GM20000 (cell line): ENCODE data around the gene ITGA5.
A peak's percentile ranks its signal among the peaks of the same experiment; 100 is the strongest.

ENCODE experiments used
- DNase-seq: peaks from one replicate; pipeline ENCODE4 v3.0.0; 2012; ENCODE audit warnings: low spot score
- CTCF ChIP-seq: IDR thresholded peaks from 2 replicates; pipeline ENCODE4 v1.5.1; 2012; ENCODE audit warnings: mild to moderate bottlenecking, control low read depth; ENCODE audit errors: extremely low read depth, missing control alignments

ITGA5 gene

DNA sequence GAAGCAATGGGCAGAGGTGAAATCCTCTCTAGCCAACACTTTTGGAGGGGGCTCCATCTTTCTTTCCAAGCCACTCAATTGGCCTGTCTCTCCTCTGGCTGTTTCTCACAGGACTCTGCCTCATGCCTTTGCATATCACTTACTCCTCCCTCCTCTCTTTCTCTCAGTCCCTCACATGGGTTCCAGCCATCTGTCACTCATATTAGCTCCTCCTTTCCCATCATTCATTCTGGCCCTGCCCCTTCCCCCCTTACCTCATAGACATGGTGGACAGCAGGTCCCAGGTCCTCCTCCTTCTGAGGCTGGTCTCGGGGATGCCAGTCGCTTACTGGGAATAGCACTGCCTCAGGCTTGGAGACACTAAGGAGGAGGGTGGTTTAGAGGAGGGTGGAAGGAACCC, 17.9 kb downstream of the ITGA5 start:
- TF ChIP-seq CTCF, result no peak
- DNase-seq, result no peak

GRCh38 chr12:54398995-54399793, 19.9 kb downstream of the ITGA5 start:
- TF ChIP-seq CTCF, result peak; percentile 100
- DNase-seq, result peak; percentile 84

- no peak for TF ChIP-seq CTCF
- no peak for DNase-seq
Observed at GRCh38 chr12:54398218-54398617, 20.8 kb downstream of the ITGA5 start.

GRCh38 chr12:54397157-54397556, 21.9 kb downstream of the ITGA5 start:
- no peak for DNase-seq
- TF ChIP-seq CTCF, result no peak

DNA sequence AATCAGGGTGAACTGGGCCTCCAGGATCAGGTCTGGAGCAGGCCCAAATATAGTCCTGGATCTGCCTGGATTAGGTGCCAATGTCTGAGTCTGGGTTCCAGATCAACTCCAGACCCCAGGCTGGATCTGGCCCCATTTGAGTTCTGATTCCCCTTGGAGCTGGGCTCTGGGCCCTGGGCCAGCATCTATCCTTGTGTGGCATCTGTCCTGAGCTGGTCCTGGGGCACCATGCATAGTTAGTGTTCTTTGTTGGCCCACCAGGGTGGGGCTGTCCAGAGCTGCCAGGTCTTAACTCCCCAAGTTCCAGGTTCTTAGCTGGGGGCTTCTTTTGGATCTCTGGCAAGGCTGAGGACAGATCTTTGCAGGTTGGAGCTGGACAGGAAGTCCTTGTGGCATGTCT, 23.5 kb downstream of the ITGA5 start:
- DNase-seq, result no peak
- no peak for TF ChIP-seq CTCF

DNA sequence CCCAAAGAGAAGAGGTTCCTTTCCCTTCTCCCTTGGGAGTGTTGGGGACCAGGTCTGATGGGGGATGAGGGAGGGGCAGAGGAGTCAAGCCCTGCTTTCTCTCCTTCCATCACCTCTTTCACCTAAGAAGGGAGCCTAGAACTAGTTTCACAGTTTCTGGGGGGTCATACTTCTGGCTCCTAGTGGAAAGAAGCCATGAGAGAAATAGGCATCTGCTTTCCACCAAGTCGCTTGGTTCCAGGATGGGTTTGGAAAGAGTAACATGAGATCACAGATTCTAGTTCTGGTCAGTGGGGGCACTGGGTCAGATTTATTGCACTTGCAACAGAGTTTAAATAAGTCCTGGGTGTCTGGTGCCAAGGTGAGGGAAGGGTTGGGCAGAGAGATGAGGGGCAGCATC, 24.1 kb downstream of the ITGA5 start:
- no peak for TF ChIP-seq CTCF
- no peak for DNase-seq

GRCh38 chr12:54394281-54394719, 24.8 kb downstream of the ITGA5 start:
- DNase-seq, result no peak
- TF ChIP-seq CTCF, result peak; percentile 62
